ENCODE results near the gene MRPS23.

MRPS23 gene

GRCh38 chr17:57794841-57795240 is 55.0 kb downstream of the MRPS23 start:
- DNase-seq (ENCODE audit: low spot score): no peak

DNA sequence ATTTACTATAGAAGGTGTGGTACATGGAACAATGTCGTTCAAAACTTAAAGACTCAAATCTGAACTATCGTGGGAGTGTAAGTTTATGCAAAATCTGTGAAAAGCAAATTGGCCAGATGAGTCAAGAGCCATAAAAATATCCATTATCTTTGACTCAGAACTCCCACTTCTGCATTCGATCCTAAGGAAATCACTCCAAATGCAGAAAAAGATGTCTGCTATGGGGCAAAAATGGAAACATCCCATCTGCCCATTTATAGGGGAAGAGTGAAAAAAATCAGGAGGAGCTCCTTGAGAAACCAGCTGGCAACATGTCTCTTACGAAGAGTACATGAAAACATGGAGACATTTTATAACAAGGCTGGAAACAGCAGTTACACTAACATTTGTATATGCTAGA is 61.1 kb downstream of the MRPS23 start:
- no peak for DNase-seq (ENCODE audit: low spot score)

DNA sequence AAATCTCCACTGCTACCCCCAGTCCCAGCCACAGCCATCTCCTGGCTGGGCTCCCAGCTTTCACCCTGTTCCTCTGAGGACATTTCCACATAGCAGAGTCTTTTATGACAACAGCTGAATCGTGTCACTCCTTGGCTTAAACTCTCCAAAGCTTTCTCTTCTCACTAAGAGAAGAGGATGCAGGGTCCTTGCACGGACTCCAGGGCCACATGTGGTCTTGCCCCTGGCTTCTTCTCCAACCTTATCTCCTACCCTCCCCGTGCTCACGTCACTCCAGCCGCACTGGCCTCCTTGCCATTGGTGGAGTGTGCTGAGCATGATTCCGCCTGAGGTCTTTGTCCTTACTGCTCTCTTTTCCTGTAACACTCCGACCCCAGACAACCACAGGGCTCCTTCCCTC is 64.8 kb downstream of the MRPS23 start:
- DNase-seq (ENCODE audit: low spot score): no peak

Measured in D341Med (cell line).